Renal pelvis (tissue), 4 donors: ENCODE measurements around the gene DDR2. TPM values are rescaled to one million over a fixed set of nuclear protein-coding genes. Genes with fewer than 3 reads are reported as not detected.
"Not testable (repeated sequence)": the region's sequence is repeated elsewhere in the genome, so short reads cannot be mapped to it uniquely, and the experiment has no call there.

Experiments
- DNase-seq: peaks from one replicate; pipeline ENCODE4 v3.0.0-alpha.2; 2013
- polyA plus RNA-seq, 3 donors: library from polyadenylated mRNA; unstranded; fragments of 120-200 nt; gene quantifications; one replicate each; pipeline ENCODE4 v1.2.1, GENCODE V29; 2013; ENCODE audit not compliant: insufficient read length in 3 of 3

Gene DDR2
- polyA plus RNA-seq, 3 donors = 16.3 to 21.6 (median 19.1) TPM

- no peak for DNase-seq
Observed at GRCh38 chr1:162720996-162721395, 88.7 kb downstream of the DDR2 start.

- DNase-seq = no peak
Observed at GRCh38 chr1:162721471-162721870, 89.2 kb downstream of the DDR2 start.

DNA sequence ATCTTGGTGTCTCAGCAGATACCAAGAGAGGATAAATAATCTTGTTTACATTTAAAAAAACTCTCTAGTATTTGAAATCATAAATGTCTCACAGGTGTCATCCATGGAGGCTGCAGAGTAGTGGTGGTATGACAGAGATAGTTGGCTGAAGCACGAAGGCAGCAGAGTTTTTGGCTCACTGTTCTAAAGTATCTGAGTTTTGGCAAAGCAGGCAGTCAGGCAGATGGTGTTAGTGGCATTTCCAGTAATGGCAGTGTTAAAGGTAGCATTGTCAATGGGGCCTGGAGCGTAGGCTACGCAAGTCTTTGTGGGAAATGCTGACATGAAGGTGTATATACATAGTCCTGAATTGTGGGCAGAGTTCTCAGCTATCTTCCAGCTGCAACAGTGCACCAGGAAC is 89.8 kb downstream of the DDR2 start:
- no peak for DNase-seq

DNA sequence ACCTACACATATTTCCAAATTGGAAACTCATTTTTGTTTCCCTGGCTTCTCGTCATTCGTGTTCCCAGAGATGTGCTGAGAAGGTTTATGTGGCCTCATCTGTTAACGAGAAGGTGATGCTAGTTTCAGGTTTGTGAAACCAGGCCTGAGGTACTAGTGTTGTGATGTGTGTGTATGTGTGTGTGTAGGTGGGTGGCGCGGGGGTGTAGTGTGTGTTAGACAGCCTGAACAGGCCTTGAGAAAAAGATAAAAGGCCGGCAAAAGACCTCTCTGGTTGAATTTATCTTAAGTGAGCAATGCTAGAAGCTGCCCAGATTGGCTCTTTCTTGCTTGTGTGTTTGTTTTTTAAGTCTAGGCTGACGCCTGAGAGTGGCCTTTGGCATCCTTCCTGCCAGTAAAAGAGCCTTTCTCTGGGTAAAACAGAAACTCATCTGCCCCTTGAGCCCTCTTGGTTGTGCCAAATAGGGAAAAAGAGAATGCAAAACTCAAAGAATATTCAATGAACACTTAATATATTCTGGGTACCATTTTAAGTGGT is 92.4 kb downstream of the DDR2 start:
- no peak for DNase-seq

DNA sequence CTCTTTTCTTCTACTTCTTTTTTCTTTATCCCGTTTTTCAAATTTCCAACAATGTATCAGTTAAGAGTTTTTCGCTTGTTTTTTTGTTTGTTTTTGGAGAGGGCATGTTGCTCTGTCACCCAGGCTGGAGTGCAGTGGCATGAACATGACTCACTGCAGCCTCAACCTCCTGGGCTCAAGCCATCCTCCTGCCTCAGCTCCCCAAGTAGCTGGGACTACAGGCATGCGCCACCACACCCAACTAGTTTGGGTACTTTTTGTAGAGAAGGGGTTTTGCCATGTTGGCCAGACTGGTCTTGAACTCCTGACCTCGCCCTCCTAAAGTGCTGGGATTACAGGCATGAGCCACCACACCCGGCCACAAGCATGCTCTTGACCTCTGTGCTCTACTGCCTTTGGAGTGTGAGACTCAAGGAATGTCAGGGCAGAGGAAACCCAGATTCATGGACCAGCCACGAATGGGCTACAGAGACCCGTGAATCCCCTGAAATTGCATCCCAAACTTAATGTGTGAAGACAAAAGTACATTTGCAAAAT is 93.1 kb downstream of the DDR2 start:
- DNase-seq = no peak

DNA sequence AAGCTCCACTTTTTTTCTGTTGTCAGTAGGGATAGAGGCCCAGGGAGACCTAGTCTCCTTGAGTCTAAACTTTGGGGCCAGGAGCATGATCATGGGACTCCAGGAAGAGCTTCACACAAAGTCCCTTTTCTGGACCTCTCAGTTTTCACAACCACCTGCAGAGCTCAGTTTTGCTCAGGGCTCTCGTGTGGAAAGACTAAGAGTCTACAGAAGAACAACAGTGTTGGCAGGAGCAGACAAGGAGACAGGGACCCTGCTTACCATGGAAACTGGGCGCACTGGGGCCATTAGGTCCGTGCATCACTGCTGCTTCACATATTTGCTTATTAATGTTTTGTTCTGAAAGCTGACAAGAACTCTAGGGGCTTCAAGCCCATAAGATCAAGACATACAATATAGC is 94.3 kb downstream of the DDR2 start:
- no peak for DNase-seq

- DNase-seq = not testable (repeated sequence)
Observed at GRCh38 chr1:162727493-162727892, 95.2 kb downstream of the DDR2 start.

DNA sequence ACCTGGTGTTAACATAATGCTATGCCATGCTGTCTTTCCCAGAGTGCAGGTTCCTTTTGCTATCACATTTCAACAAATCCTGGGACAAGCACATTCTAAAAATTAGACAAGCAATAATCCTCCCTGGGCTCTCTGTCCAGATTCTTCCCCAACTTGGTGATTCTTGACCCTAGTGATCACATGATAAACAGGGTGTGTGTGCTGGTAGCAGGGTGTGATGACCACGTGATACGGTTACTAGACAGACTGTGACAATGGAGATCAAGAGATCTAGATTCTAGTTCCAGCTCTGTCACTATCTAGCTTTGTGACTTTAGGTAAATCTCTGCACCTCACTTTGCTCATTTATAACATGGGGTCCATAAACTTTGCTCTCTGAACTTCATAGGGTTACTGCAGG is 96.3 kb downstream of the DDR2 start:
- DNase-seq = no peak

GRCh38 chr1:162729195-162729774 is 97.0 kb downstream of the DDR2 start:
- not testable (repeated sequence) for DNase-seq

DNA sequence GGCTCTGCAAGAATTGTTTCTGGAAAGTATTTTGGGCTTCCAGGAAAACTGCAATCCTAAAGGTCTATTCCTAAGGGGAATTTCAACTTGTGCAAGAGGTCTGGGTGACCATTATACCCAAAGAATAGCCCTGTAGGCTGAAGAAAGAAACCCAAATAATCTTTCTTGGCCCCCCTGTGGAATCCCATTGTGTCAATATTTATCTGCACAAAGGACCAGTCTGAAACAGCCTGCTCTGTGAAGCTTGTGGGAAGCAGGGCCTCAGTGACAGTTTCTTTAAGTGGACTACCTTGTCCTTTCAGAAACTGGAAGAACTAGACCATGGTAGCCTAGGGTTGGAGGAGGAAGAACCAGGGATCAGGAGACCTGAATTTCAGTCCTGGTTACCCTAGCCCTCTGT is 99.8 kb downstream of the DDR2 start:
- no peak for DNase-seq

- no peak for DNase-seq
Observed at GRCh38 chr1:162732566-162733335, 100.5 kb downstream of the DDR2 start.

DNA sequence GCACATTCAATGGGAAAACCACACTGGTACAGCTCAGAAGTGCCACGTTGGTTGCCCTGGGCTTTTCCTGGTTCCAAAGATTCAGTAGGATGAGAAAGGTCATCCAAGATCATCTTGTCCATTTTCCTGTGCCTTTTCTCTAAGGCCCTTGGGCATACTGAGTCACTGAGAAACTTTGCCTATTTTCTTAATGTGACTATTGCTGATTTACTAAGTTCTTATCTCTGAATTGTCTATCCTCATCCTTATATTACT is 101.0 kb downstream of the DDR2 start:
- DNase-seq = no peak

GRCh38 chr1:162734047-162734446 is 101.8 kb downstream of the DDR2 start:
- no peak for DNase-seq

DNA sequence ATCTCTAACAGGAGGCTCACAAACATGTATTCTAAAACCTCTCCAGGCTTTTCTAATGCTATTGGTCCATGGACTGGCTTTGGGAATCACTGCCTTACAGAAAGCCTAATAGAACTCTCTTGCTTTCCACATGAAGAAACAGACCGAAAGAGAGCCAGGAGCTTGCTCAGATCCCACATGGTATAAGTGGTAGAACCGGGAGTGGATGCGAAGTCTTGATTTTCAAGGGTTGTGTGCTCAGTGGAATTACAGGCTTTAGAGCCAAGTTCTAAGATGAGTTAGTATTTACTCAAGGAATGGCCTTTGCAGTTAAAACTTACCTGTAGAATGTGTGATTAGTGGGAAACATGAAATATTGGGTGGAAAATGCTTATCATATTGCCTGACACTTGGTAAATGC is 103.9 kb downstream of the DDR2 start:
- DNase-seq = no peak

DNA sequence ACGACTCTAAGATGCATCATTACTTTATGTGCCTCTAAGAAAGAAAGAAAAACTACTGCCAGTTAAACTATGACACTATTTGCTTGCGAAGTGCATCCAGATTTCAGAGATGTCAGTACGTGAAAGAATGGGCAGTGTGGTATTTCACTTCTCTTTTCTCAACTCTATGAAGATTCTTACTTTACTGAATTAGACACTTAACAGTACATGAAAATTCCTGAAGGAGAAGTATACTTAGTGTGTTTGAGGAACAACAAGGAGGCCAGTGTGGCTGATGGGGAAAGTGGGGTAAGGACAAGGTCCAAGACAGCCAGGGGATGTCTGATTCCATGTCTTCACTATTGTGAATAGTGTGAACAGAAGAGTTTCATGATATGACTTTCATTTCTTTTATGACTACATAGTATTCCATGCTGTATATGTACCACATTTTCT is 104.4 kb downstream of the DDR2 start:
- DNase-seq = no peak

- no peak for DNase-seq
Observed at GRCh38 chr1:162740755-162741154, 108.5 kb downstream of the DDR2 start.

DNA sequence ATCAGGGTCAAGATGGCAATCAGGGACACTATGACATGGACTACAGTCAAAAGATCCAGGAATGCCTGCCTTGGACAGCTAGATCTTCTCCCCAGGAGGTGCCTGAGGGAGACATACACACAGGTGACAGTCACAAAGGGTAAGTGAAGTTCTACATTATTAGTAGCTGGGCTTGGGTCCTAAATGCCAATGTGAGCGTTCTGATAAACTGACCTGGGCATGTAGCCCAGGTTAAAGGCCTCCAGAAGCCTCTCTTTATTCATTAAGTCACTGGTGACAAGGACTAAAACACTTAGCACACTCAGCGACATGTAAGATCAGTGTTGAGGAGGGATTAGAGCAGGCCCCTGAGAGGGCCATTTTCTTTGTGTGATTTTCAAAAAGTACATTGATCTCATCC is 109.3 kb downstream of the DDR2 start:
- DNase-seq = no peak

GRCh38 chr1:162746264-162746942 is 114.1 kb downstream of the DDR2 start:
- not testable (repeated sequence) for DNase-seq

- DNase-seq = no peak
Observed at GRCh38 chr1:162753001-162753658, 120.9 kb downstream of the DDR2 start.

DNA sequence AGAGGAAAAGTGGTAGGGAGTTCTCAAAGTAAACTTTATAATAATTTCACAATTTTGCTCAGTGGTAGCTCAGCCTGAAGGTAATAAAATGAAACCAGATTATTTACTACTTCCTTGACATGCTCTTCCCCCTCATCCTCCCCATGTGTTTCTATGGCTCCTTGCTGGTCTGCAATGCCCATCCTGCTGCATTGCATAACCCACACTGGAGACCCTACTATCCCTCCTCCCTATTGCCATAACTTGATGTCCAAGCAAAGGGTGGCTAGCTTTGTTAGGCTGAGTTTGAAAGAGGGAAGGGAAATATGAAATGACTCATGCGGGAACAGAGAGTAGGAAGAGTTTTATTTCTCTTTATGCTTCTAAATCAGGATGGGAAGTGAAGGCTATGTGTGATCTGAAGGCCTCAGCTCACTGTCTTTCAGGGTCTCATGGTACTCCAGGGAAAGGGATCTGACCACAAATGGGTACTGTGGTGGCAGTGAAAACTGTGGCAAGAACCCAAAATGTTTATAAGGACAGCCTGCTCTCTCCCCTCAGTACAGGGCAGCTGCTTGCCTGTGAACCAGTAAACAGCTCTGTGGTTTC is 121.8 kb downstream of the DDR2 start:
- no peak for DNase-seq

- DNase-seq = no peak
Observed at GRCh38 chr1:162755306-162755705, 123.0 kb downstream of the DDR2 start.

DNA sequence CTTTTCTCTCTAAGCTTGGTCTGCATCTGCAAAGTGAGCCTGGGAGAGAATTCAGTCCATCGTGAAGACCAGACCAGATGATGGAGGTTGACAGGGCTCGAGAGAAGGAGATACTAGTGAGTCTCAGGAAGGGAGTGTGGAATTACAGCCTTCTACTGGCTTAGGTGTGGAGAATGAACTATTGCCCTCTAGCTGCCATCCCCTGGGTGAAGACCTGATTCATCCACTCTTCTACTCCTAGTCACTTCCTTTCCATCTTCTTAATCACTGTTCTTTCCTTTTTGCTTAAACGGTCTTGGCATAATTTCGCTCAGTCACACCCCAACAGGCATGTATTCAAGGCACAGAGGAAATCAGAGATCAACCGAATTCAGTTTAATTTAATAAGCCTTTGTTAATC is 124.3 kb downstream of the DDR2 start:
- no peak for DNase-seq
